Measurements from ENCODE around the gene ZGRF1.

- TF ChIP-seq POLR2A (IDR thresholded peaks at IDR 0.05) (no peak), CTCF (IDR thresholded peaks at IDR 0.05) (no peak)
Measured at GRCh38 chr4:112564706-112565270, 71.9 kb downstream of the ZGRF1 start.
